Measurements from ENCODE around the gene ESYT2. TPM values are rescaled to one million over a fixed set of nuclear protein-coding genes. Genes with fewer than 3 reads are reported as not detected.

The ESYT2 gene
- polyA plus RNA-seq, 1 donor (not counting 4 experiments of a cell fraction or from before 2014, with no cell fraction given): 45.9 TPM

GRCh38 chr7:158779061-158780000 is 50.0 kb downstream of the ESYT2 start:
- Histone ChIP-seq H3K4me3 (ENCODE audit: control insufficient read depth in 2 of 3, extremely low read depth in 1 of 3, insufficient read depth in 2 of 3, low read depth in 1 of 3, low read length in 3 of 3) (no peak overlapping the region), H2AFZ (ENCODE audit: control insufficient read depth, low read length) (no peak overlapping the region), H3K9me1 (ENCODE audit: control insufficient read depth, extremely low read depth, insufficient read depth, low read length) (no peaks in the 10 kb centered on the region), H3K4me1 (ENCODE audit: control insufficient read depth, extremely low read depth, insufficient read depth, low read length) (peaks cover 16% of the 10 kb centered on the region), H3K4me2 (ENCODE audit: control insufficient read depth, extremely low read depth, insufficient read depth, low read depth, low read length) (no peak overlapping the region), H3K9me3 (ENCODE audit: control insufficient read depth, low read depth, low read length) (no peaks in the 10 kb centered on the region), H4K20me1 (ENCODE audit: control insufficient read depth, extremely low read depth, insufficient read depth, low read length) (no peaks in the 10 kb centered on the region), H3K79me2 (ENCODE audit: control insufficient read depth, insufficient read depth, low read length) (peaks cover 2% of the 10 kb centered on the region), H3K36me3 (ENCODE audit: control insufficient read depth in 2 of 2, extremely low read depth in 1 of 2, insufficient read depth in 2 of 2, low read length in 2 of 2) (peaks cover 19 to 29% of the 10 kb centered on the region in 2 experiments), H3K27ac (ENCODE audit: control insufficient read depth, insufficient read depth, low read length) (no peak overlapping the region), H3K27me3 (ENCODE audit: control insufficient read depth, extremely low read depth, insufficient read depth, low read length) (no peaks in the 10 kb centered on the region), H3K9ac (ENCODE audit: control insufficient read depth, extremely low read depth, insufficient read depth, low read length) (no peak overlapping the region)
- TF ChIP-seq CTCF (optimal IDR thresholded peaks at IDR 0.05 in 1 of 3, IDR thresholded peaks at IDR 0.05 in 1 of 3, conservative IDR thresholded peaks at IDR 0.05 in 1 of 3; ENCODE audit: extremely low read depth in 1 of 3, insufficient read depth in 2 of 3, low read length in 3 of 3) (no peak), EZH2 (IDR thresholded peaks at IDR 0.05; ENCODE audit: low read length) (no peak)
- dilution Hi-C loops (cut with MboI; ENCODE audit: extremely low pct_ligation_motif_present, low sequenced_read_pairs): no loop called here
- no peak for FAIRE-seq
- no peak for DNase-seq (ENCODE audit: low read depth, low spot score)

GRCh38 chr7:158778471-158778870 is 50.8 kb downstream of the ESYT2 start:
- Histone ChIP-seq H3K4me3 (ENCODE audit: control insufficient read depth in 2 of 3, extremely low read depth in 1 of 3, insufficient read depth in 2 of 3, low read depth in 1 of 3, low read length in 3 of 3) (no peak overlapping the region), H3K9me3 (ENCODE audit: control insufficient read depth, low read depth, low read length) (no peaks in the 10 kb centered on the region), H3K79me2 (ENCODE audit: control insufficient read depth, insufficient read depth, low read length) (peaks cover 2% of the 10 kb centered on the region), H3K27ac (ENCODE audit: control insufficient read depth, insufficient read depth, low read length) (no peak overlapping the region), H3K36me3 (ENCODE audit: control insufficient read depth in 2 of 2, extremely low read depth in 1 of 2, insufficient read depth in 2 of 2, low read length in 2 of 2) (peaks cover 19 to 27% of the 10 kb centered on the region in 2 experiments), H3K27me3 (ENCODE audit: control insufficient read depth, extremely low read depth, insufficient read depth, low read length) (no peaks in the 10 kb centered on the region), H3K9me1 (ENCODE audit: control insufficient read depth, extremely low read depth, insufficient read depth, low read length) (no peaks in the 10 kb centered on the region), H4K20me1 (ENCODE audit: control insufficient read depth, extremely low read depth, insufficient read depth, low read length) (no peaks in the 10 kb centered on the region), H3K4me2 (ENCODE audit: control insufficient read depth, extremely low read depth, insufficient read depth, low read depth, low read length) (no peak overlapping the region), H3K4me1 (ENCODE audit: control insufficient read depth, extremely low read depth, insufficient read depth, low read length) (peaks cover 13% of the 10 kb centered on the region), H2AFZ (ENCODE audit: control insufficient read depth, low read length) (no peak overlapping the region), H3K9ac (ENCODE audit: control insufficient read depth, extremely low read depth, insufficient read depth, low read length) (no peak overlapping the region)
- DNase-seq (ENCODE audit: low read depth, low spot score) (no peak), FAIRE-seq (no peak)
- dilution Hi-C loops (cut with MboI; ENCODE audit: extremely low pct_ligation_motif_present, low sequenced_read_pairs): no loop called here
- TF ChIP-seq EZH2 (IDR thresholded peaks at IDR 0.05; ENCODE audit: low read length): no peak
- no peak for TF ChIP-seq CTCF (optimal IDR thresholded peaks at IDR 0.05 in 1 of 3, IDR thresholded peaks at IDR 0.05 in 1 of 3, conservative IDR thresholded peaks at IDR 0.05 in 1 of 3; ENCODE audit: extremely low read depth in 1 of 3, insufficient read depth in 2 of 3, low read length in 3 of 3)
